GM19455 (cell line): ENCODE results near the gene KCNH3.

Source experiments
- ATAC-seq: cut with Tn5 transposase; IDR thresholded peaks from one replicate; pipeline ENCODE4 v1.9.1; 2021; ENCODE audit not compliant: unreplicated experiment

The KCNH3 gene

GRCh38 chr12:49543221-49543913, 4.5 kb downstream of the KCNH3 start:
- no peak for ATAC-seq

- ATAC-seq = no peak
Measured at GRCh38 chr12:49543914-49544815, 5.3 kb downstream of the KCNH3 start.

- no peak for ATAC-seq
Measured at GRCh38 chr12:49545815-49546214, 7.0 kb downstream of the KCNH3 start.

- no peak for ATAC-seq
Measured at GRCh38 chr12:49546481-49546880, 7.7 kb downstream of the KCNH3 start.

- no peak for ATAC-seq
Measured at GRCh38 chr12:49547090-49547690, 8.4 kb downstream of the KCNH3 start.

- ATAC-seq = no peak
Measured at GRCh38 chr12:49548481-49548821, 9.6 kb downstream of the KCNH3 start.

GRCh38 chr12:49548822-49549648, 10.2 kb downstream of the KCNH3 start:
- ATAC-seq = no peak

GRCh38 chr12:49549735-49550692, 11.2 kb downstream of the KCNH3 start:
- no peak for ATAC-seq

- no peak for ATAC-seq
Measured at GRCh38 chr12:49550693-49551252, 11.9 kb downstream of the KCNH3 start.

- no peak for ATAC-seq
Measured at GRCh38 chr12:49552014-49552413, 13.2 kb downstream of the KCNH3 start.

GRCh38 chr12:49552425-49552824, 13.6 kb downstream of the KCNH3 start:
- no peak for ATAC-seq

- ATAC-seq = no peak
Measured at GRCh38 chr12:49552899-49553298, 14.1 kb downstream of the KCNH3 start.

GRCh38 chr12:49553512-49554088, 14.8 kb downstream of the KCNH3 start:
- no peak for ATAC-seq

GRCh38 chr12:49554266-49554665, 15.4 kb downstream of the KCNH3 start:
- no peak for ATAC-seq

GRCh38 chr12:49555631-49556390, 17.0 kb downstream of the KCNH3 start:
- ATAC-seq = no peak

GRCh38 chr12:49556391-49557186, 17.8 kb downstream of the KCNH3 start:
- ATAC-seq = no peak

- ATAC-seq = no peak
Measured at GRCh38 chr12:49557187-49557916, 18.5 kb downstream of the KCNH3 start.
